Endometrial microvascular endothelial cells (primary cell): ENCODE measurements around the gene CD6. TPM values are rescaled to one million over a fixed set of nuclear protein-coding genes. Genes with fewer than 3 reads are reported as not detected.
"Not testable (repeated sequence)": the region's sequence is repeated elsewhere in the genome, so short reads cannot be mapped to it uniquely, and the experiment has no call there.

ENCODE experiments used
- in situ Hi-C: cut with HindIII; loops from 2 replicates; pipeline ENCODE4 v1.10.0; 2017; ENCODE audit warnings: low sequenced_read_pairs, low pct_unique_long_range_greater_than_20kb; ENCODE audit errors: inconsistent ontology term
- total RNA-seq: library from RNA; depleted of rRNA; stranded (reverse); fragments of >200 nt; gene quantifications from one replicate; pipeline ENCODE4 v1.2.3, GENCODE V29; 2015; ENCODE audit errors: inconsistent ontology term

CD6 gene
- total RNA-seq, 1 donor from 2014 or later, result not detected

- in situ Hi-C loops, result no loop called here
These were observed 89.8 kb downstream of the CD6 start for GRCh38 chr11:61061081-61061826.

- in situ Hi-C loops, result no loop called here
These were observed 90.9 kb downstream of the CD6 start for GRCh38 chr11:61062181-61062930.

GRCh38 chr11:61065236-61065635 lies 93.8 kb downstream of the CD6 start:
- in situ Hi-C loops, result not testable (repeated sequence)

GRCh38 chr11:61065955-61066638 lies 94.6 kb downstream of the CD6 start:
- in situ Hi-C loops, result no loop called here

- in situ Hi-C loops, result no loop called here
These were observed 95.2 kb downstream of the CD6 start for GRCh38 chr11:61066645-61067044.

- in situ Hi-C loops, result no loop called here
These were observed 96.4 kb downstream of the CD6 start for GRCh38 chr11:61067782-61068446.

GRCh38 chr11:61068581-61068980 lies 97.1 kb downstream of the CD6 start:
- in situ Hi-C loops, result no loop called here

GRCh38 chr11:61069427-61069826 lies 97.9 kb downstream of the CD6 start:
- in situ Hi-C loops, result no loop called here

Other genes starting within 250 kb of the CD6 start
- gene MS4A18, start 247.0 kb upstream of the CD6 start, total RNA-seq, result not detected
- not detected for gene MS4A15, start 214.8 kb upstream of the CD6 start, total RNA-seq
- gene MS4A10, start 186.3 kb upstream of the CD6 start, total RNA-seq, result not detected
- 80.8 TPM for gene CCDC86, start 129.6 kb upstream of the CD6 start, total RNA-seq
- gene PTGDR2, start 115.7 kb upstream of the CD6 start, total RNA-seq, result not detected
- gene ZP1, start 104.1 kb upstream of the CD6 start, total RNA-seq, result not detected
- gene PRPF19, start 65.1 kb upstream of the CD6 start, total RNA-seq, result 130 TPM
- 190 TPM for gene TMEM109, start 57.5 kb upstream of the CD6 start, total RNA-seq
- 105 TPM for gene TMEM132A, start 47.2 kb upstream of the CD6 start, total RNA-seq
- 8.2 TPM for gene SLC15A3, start 19.5 kb upstream of the CD6 start, total RNA-seq
- gene CD5, start 130.8 kb downstream of the CD6 start, total RNA-seq, result not detected
- 20.4 TPM for gene VPS37C, start 189.7 kb downstream of the CD6 start, total RNA-seq
- gene PGA3, start 231.8 kb downstream of the CD6 start, total RNA-seq, result not detected